Spleen (tissue), 7 donors: ENCODE results near the gene CLASRP.

ENCODE experiments used
- POLR2A ChIP-seq, 3 donors: fragments of 450-650 bp; IDR thresholded peaks; one replicate each; pipeline ENCODE4 v1.5.1; 2017; ENCODE audit warnings: antibody characterized with exemption in 3 of 3, mild to moderate bottlenecking in 1 of 3
- POLR2AphosphoS5 ChIP-seq, 3 donors: sonication (generic); formaldehyde crosslinking; IDR thresholded peaks; one replicate each; pipeline ENCODE4 v1.5.1; 2017; ENCODE audit warnings: antibody characterized with exemption in 3 of 3
- TF ChIP-seq, protein P1 (sequence below), 11 experiments: fragments of 200-600 bp in 7 of 11; fragments of 450-650 bp in 4 of 11; sonication (generic) in 4 of 11; IDR thresholded peaks in 8 of 11; conservative IDR thresholded peaks in 3 of 11; 1 replicate in 7 of 11; 2 replicates in 4 of 11; pipeline versions ENCODE4 v1.4.0 to v1.8.0; 2016 to 2021; ENCODE audit warnings: antibody characterized with exemption in 11 of 11, inconsistent platforms in 4 of 11, mild to moderate bottlenecking in 1 of 11
- donor health status: DM: no; HTN: no; CAD: no; lungs with moderate emphysema.
- donor health status: DM: no; HTN: no; CAD: no.
- donor health status: DM: no; HTN: no; CAD: no.

DNA sequence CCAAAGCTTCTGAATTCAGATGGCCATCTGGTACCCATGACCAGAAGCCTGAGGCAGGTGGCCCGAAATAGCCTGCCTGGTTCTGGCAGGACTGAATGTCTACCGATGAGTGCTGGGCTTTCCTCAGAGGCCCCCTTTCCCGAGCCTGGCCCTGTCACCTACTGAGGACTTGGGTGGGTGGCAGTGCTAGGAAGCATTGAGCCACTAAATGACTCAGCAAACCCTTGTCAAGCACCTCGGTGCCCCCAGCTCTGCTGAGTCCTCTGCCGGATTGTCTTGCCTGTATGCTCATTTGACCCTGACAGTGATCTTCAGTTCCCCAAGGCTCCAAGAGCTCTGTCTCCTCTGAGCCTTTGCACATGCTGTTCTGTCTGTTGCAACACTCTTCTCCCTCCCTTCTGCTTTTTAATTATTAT, 72.0 kb downstream of the CLASRP start:
- TF ChIP-seq, protein P1, sequence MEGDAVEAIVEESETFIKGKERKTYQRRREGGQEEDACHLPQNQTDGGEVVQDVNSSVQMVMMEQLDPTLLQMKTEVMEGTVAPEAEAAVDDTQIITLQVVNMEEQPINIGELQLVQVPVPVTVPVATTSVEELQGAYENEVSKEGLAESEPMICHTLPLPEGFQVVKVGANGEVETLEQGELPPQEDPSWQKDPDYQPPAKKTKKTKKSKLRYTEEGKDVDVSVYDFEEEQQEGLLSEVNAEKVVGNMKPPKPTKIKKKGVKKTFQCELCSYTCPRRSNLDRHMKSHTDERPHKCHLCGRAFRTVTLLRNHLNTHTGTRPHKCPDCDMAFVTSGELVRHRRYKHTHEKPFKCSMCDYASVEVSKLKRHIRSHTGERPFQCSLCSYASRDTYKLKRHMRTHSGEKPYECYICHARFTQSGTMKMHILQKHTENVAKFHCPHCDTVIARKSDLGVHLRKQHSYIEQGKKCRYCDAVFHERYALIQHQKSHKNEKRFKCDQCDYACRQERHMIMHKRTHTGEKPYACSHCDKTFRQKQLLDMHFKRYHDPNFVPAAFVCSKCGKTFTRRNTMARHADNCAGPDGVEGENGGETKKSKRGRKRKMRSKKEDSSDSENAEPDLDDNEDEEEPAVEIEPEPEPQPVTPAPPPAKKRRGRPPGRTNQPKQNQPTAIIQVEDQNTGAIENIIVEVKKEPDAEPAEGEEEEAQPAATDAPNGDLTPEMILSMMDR (IDR thresholded peaks at IDR 0.05 in 8 of 11, conservative IDR thresholded peaks at IDR 0.05 in 3 of 11), result no peak
- TF ChIP-seq POLR2A (IDR thresholded peaks at IDR 0.05) (no peak), POLR2AphosphoS5 (IDR thresholded peaks at IDR 0.05) (no peak)
